Measurements from ENCODE around the gene BAG2.

The BAG2 gene

GRCh38 chr6:57172136-57173055 is at the start of gene BAG2:
Gene BAG2, plus strand, starts transcription at chr6:57172326. Its CDS starts 372 bp downstream, at chr6:57172698.
- DNase-seq = peak; percentile 68

GRCh38 chr6:57123111-57123510 is 49.0 kb upstream of the BAG2 start:
- DNase-seq = no peak

- DNase-seq = no peak
These were observed 44.4 kb upstream of the BAG2 start for GRCh38 chr6:57127763-57128162.

GRCh38 chr6:57130661-57131177 is 41.4 kb upstream of the BAG2 start:
- DNase-seq = no peak

- no peak for DNase-seq
These were observed 37.2 kb upstream of the BAG2 start for GRCh38 chr6:57134954-57135353.

GRCh38 chr6:57135885-57136284 is 36.2 kb upstream of the BAG2 start:
- no peak for DNase-seq

GRCh38 chr6:57137350-57137749 is 34.8 kb upstream of the BAG2 start:
- DNase-seq = no peak

GRCh38 chr6:57138026-57138425 is 34.1 kb upstream of the BAG2 start:
- DNase-seq = no peak

- DNase-seq = no peak
These were observed 30.5 kb upstream of the BAG2 start for GRCh38 chr6:57141451-57142177.

DNA sequence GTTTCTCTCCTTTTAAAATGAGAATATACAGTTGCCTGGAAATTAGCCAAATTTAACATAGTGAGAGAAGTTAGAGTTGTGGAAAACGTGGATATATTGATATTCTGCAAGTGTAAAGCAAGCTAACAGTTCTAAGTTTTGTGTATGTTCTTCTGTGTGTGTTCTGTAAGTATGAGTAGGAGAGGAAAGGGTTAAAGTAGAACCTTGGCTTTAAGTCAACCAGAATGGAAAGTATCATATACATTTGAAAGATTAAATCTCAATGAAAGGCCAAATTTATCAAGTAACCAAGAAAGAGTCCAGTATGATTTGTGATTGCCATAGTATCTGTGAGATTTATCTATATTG is 30.0 kb upstream of the BAG2 start:
- no peak for DNase-seq

GRCh38 chr6:57143690-57144089 is 28.4 kb upstream of the BAG2 start:
- DNase-seq = no peak

- DNase-seq = no peak
These were observed 24.7 kb upstream of the BAG2 start for GRCh38 chr6:57147401-57147800.

DNA sequence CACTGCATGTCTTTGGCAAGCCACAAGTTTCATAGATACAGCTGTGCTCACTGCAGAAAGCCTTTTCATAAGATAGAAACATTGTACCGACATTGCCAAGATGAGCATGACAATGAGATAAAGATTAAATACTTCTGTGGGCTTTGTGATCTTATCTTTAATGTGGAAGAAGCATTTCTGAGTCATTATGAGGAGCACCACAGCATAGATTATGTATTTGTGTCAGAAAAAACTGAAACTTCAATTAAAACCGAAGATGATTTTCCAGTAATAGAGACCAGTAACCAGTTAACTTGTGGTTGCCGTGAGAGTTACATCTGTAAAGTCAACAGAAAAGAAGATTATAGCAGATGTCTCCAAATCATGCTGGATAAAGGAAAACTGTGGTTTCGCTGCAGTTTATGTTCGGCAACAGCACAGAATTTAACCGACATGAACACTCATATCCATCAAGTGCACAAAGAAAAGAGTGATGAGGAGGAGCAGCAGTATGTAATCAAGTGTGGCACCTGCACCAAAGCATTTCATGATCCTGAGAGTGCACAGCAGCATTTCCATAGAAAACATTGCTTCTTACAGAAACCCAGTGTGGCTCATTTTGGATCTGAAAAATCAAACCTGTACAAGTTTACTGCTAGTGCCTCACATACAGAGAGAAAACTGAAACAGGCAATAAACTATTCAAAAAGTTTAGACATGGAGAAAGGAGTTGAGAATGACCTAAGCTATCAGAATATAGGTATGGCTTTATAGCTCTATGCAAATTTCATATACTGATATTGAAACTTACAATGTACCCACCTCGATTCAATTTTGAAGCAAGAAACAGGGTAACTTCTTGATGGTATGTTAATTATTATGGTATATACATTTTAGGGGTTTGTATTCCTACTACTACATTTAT is 23.9 kb upstream of the BAG2 start:
- no peak for DNase-seq

DNA sequence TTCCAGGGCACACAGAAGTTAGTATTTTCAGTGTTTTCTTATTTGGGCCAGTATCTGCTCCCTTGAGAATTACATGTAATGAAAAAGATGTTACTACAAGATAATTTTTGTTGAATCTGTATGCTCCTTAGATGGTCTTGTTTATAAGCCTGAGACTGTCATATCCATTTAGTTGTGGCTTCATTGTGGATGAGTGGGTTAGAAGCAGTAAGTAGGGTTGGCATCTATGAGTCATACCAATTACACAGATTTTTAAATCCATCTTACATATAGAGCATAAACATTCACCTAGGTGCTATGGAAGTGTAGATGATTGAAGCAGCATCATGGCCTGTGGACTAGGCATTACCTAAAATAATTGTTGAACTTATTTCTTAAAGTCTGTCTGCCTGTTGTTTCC is 13.5 kb upstream of the BAG2 start:
- DNase-seq = no peak

- no peak for DNase-seq
These were observed 13.0 kb upstream of the BAG2 start for GRCh38 chr6:57159127-57159526.

- DNase-seq = no peak
These were observed 10.1 kb upstream of the BAG2 start for GRCh38 chr6:57162028-57162427.

GRCh38 chr6:57162516-57162915 is 9.6 kb upstream of the BAG2 start:
- no peak for DNase-seq

- no peak for DNase-seq
These were observed 8.2 kb upstream of the BAG2 start for GRCh38 chr6:57163956-57164355.

DNA sequence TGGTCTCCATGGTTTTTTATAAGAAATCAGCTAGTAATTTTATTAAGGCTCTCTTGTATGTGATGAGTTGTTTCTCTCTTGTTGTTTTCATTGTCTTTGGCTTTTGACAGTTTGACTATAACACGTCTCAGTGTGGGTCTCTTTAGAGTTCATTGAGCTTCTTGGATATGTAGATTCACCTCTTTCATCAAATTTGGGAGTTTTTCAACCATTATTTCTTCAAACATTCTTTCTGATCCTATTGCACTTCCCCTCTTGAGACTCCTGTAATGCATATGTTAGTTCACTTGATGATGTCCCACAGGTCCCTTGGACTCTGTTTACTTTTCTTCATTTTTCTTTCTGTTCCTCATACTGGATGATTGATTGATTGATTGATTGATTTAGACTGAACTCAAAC is 7.0 kb upstream of the BAG2 start:
- no peak for DNase-seq

DNA sequence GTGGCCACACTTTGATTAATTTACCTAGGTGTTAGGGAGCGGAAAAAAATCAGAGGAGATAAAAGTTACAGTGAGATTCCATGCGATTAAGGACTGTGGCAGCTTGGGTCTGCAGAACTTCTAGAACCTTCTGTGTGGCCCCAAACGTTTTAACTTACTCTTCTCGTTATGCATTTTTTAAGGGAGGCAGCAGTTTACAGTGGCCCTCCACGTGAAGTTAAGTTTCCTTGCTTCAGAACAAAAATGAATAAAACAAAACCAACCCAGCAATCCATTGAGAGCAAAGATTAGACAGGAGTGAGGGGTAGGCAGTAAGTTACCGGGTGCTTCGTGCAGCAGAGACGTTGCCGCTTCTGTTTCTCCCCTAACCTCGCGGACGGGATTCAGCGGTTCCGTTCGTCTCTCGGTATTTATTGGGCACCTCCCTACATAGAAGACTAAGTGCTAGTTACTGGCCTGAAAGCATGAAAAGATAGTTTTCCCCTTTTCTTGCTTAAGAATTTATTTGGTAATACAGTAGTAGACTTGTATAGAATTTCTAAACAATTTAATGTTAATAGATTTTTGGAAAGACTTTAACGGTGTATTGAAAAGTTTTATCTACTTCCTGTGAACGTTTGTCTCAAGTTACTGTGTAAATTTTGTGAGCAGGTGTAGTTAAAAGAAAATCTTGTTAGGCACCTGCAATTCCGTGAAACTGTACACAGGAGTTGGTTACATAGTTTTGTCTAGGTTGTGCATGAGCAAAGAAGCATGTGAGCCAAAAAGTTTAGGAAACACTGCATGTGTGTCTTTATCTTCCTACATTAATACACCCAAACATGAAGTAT is 1.1 kb downstream of the BAG2 start:
- no peak for DNase-seq

DNA sequence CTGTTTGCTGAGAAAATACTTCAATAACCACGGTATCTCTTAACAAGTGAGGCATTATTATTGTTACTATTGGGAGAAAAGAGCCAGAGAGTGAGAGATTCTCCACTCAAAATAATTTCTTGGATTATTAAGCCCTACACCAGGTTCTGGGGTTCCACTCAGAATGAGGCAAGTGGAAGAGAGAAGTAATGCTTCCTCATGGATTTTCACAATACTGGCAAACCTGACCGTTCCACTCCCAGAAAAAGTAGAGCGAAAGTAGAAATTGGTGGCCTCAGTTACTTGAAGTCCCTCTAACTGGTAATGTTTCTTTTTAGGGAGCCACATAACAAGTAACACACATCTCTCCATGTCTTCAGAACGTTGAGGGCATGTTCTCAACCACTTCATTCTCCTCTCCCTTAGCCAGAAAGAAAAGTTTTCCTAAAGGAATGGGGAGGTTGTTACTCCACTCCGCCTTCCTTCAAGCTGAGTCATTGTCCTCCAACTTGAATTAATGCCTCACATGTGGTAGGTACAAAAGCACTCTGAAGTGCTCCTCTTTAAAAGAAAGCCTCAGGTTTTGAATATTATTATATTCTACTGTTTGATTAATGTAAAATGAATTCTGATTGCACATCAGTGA is 1.9 kb downstream of the BAG2 start:
- DNase-seq = no peak

GRCh38 chr6:57174511-57174907 is 2.4 kb downstream of the BAG2 start:
- DNase-seq = no peak
